Keratinocyte (primary cell): ENCODE measurements around the gene KMT5B.

Experiments
- EZH2 ChIP-seq: IDR thresholded peaks from one replicate; pipeline ENCODE4 v1.6.1; 2012; ENCODE audit warnings: inconsistent platforms, mild to moderate bottlenecking, low read length, moderate library complexity
- TF ChIP-seq, protein P1 (sequence below), 3 experiments: IDR thresholded peaks in 1 of 3; conservative IDR thresholded peaks in 1 of 3; optimal IDR thresholded peaks in 1 of 3; 2 replicates in 2 of 3; 3 replicates in 1 of 3; pipeline versions ENCODE3 to v1.5.1; 2011; ENCODE audit warnings: low read length in 3 of 3, mild to moderate bottlenecking in 3 of 3, moderate library complexity in 2 of 3, control low read depth in 1 of 3, inconsistent platforms in 1 of 3; ENCODE audit not compliant: insufficient read depth in 2 of 3; ENCODE audit errors: extremely low read depth in 1 of 3

DNA sequence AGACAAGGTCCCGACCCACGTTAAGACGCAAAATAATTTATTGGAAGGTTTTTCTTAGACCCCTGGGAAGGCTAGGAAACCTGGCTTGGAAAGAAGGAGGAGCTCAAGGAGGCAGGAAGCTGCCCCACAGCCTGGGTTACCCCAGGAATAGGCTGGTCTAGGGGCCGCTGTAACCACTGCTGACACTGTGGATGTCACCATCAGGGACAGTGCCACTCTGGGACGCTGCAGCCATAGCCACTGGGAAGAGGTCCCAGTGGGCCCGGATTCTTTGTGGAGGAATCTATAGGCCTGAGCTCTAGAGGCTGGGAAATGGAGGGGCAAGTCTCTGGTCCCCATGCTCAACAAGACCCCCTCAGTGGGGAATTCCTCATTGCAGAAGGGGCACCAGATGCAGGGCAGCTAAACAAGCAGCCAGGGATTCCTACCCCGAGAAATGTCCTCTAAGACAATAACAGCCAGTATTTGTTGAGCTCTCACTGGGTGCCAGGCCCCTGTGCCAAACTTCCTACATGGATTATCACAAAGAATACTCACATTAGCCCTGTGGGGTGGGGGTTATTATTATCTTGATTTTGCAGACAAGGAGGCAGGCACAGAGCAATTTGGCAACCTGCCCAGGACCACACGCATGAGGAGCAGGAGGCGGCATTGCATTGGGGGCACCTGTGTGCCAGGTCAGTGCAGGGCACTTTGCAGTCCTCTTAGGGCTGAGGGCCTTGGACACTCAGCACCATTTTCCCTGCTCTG lies 72.4 kb downstream of the KMT5B start:
- TF ChIP-seq, protein P1, sequence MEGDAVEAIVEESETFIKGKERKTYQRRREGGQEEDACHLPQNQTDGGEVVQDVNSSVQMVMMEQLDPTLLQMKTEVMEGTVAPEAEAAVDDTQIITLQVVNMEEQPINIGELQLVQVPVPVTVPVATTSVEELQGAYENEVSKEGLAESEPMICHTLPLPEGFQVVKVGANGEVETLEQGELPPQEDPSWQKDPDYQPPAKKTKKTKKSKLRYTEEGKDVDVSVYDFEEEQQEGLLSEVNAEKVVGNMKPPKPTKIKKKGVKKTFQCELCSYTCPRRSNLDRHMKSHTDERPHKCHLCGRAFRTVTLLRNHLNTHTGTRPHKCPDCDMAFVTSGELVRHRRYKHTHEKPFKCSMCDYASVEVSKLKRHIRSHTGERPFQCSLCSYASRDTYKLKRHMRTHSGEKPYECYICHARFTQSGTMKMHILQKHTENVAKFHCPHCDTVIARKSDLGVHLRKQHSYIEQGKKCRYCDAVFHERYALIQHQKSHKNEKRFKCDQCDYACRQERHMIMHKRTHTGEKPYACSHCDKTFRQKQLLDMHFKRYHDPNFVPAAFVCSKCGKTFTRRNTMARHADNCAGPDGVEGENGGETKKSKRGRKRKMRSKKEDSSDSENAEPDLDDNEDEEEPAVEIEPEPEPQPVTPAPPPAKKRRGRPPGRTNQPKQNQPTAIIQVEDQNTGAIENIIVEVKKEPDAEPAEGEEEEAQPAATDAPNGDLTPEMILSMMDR (optimal IDR thresholded peaks at IDR 0.05 in 1 of 3, IDR thresholded peaks at IDR 0.05 in 1 of 3, conservative IDR thresholded peaks at IDR 0.05 in 1 of 3; ENCODE audit: extremely low read depth in 1 of 3, insufficient read depth in 2 of 3, low read length in 3 of 3) = no peak
- TF ChIP-seq EZH2 = no peak
